ENCODE data around the gene KCNQ1.

Gene KCNQ1

GRCh38 chr11:2537010-2537705 is 92.3 kb downstream of the KCNQ1 start:
- no peak overlapping the region for H3K4me3 ChIP-seq (ENCODE audit: low read depth, low read length)
- peaks cover 14% of the 10 kb centered on the region for H3K4me1 ChIP-seq (ENCODE audit: control insufficient read depth, insufficient read depth, low read length, unreplicated experiment)
- H2AFZ ChIP-seq (ENCODE audit: low read length, unreplicated experiment): no peak overlapping the region
- H3K27ac ChIP-seq (ENCODE audit: low read depth, low read length): no peak overlapping the region
- H3K79me2 ChIP-seq (ENCODE audit: control insufficient read depth, insufficient read depth, low read length, unreplicated experiment): no peaks in the 10 kb centered on the region
- H3K36me3 ChIP-seq (ENCODE audit: insufficient read depth, low read length): no peaks in the 10 kb centered on the region
- H3K27me3 ChIP-seq (ENCODE audit: insufficient read depth, low read length): no peaks in the 10 kb centered on the region

- Histone ChIP-seq H3K27me3 (ENCODE audit: insufficient read depth, low read length) (no peaks in the 10 kb centered on the region), H3K36me3 (ENCODE audit: insufficient read depth, low read length) (no peaks in the 10 kb centered on the region), H2AFZ (ENCODE audit: low read length, unreplicated experiment) (no peak overlapping the region), H3K27ac (ENCODE audit: low read depth, low read length) (no peak overlapping the region), H3K79me2 (ENCODE audit: control insufficient read depth, insufficient read depth, low read length, unreplicated experiment) (no peaks in the 10 kb centered on the region), H3K4me1 (ENCODE audit: control insufficient read depth, insufficient read depth, low read length, unreplicated experiment) (peaks cover 12% of the 10 kb centered on the region), H3K4me3 (ENCODE audit: low read depth, low read length) (no peak overlapping the region)
Measured at GRCh38 chr11:2537896-2538724, 93.3 kb downstream of the KCNQ1 start.

GRCh38 chr11:2538951-2539350 is 94.1 kb downstream of the KCNQ1 start:
- Histone ChIP-seq H3K36me3 (ENCODE audit: insufficient read depth, low read length) (no peaks in the 10 kb centered on the region), H2AFZ (ENCODE audit: low read length, unreplicated experiment) (no peak overlapping the region), H3K4me1 (ENCODE audit: control insufficient read depth, insufficient read depth, low read length, unreplicated experiment) (peaks cover 4% of the 10 kb centered on the region), H3K27ac (ENCODE audit: low read depth, low read length) (no peak overlapping the region), H3K79me2 (ENCODE audit: control insufficient read depth, insufficient read depth, low read length, unreplicated experiment) (no peaks in the 10 kb centered on the region), H3K27me3 (ENCODE audit: insufficient read depth, low read length) (no peaks in the 10 kb centered on the region), H3K4me3 (ENCODE audit: low read depth, low read length) (no peak overlapping the region)

GRCh38 chr11:2539371-2540222 is 94.8 kb downstream of the KCNQ1 start:
- no peak overlapping the region for H3K27ac ChIP-seq (ENCODE audit: low read depth, low read length)
- no peaks in the 10 kb centered on the region for H3K27me3 ChIP-seq (ENCODE audit: insufficient read depth, low read length)
- no peaks in the 10 kb centered on the region for H3K79me2 ChIP-seq (ENCODE audit: control insufficient read depth, insufficient read depth, low read length, unreplicated experiment)
- no peak overlapping the region for H3K4me3 ChIP-seq (ENCODE audit: low read depth, low read length)
- no peak overlapping the region for H2AFZ ChIP-seq (ENCODE audit: low read length, unreplicated experiment)
- H3K4me1 ChIP-seq (ENCODE audit: control insufficient read depth, insufficient read depth, low read length, unreplicated experiment): no peaks in the 10 kb centered on the region
- no peaks in the 10 kb centered on the region for H3K36me3 ChIP-seq (ENCODE audit: insufficient read depth, low read length)

GRCh38 chr11:2540223-2540991 is 95.6 kb downstream of the KCNQ1 start:
- no peaks in the 10 kb centered on the region for H3K79me2 ChIP-seq (ENCODE audit: control insufficient read depth, insufficient read depth, low read length, unreplicated experiment)
- H3K27ac ChIP-seq (ENCODE audit: low read depth, low read length): no peak overlapping the region
- no peak overlapping the region for H2AFZ ChIP-seq (ENCODE audit: low read length, unreplicated experiment)
- H3K36me3 ChIP-seq (ENCODE audit: insufficient read depth, low read length): no peaks in the 10 kb centered on the region
- no peaks in the 10 kb centered on the region for H3K27me3 ChIP-seq (ENCODE audit: insufficient read depth, low read length)
- H3K4me3 ChIP-seq (ENCODE audit: low read depth, low read length): no peak overlapping the region
- H3K4me1 ChIP-seq (ENCODE audit: control insufficient read depth, insufficient read depth, low read length, unreplicated experiment): no peaks in the 10 kb centered on the region

- Histone ChIP-seq H3K27me3 (ENCODE audit: insufficient read depth, low read length) (no peaks in the 10 kb centered on the region), H3K4me1 (ENCODE audit: control insufficient read depth, insufficient read depth, low read length, unreplicated experiment) (no peaks in the 10 kb centered on the region), H3K27ac (ENCODE audit: low read depth, low read length) (no peak overlapping the region), H3K79me2 (ENCODE audit: control insufficient read depth, insufficient read depth, low read length, unreplicated experiment) (no peaks in the 10 kb centered on the region), H3K36me3 (ENCODE audit: insufficient read depth, low read length) (no peaks in the 10 kb centered on the region), H2AFZ (ENCODE audit: low read length, unreplicated experiment) (no peak overlapping the region), H3K4me3 (ENCODE audit: low read depth, low read length) (no peak overlapping the region)
Measured at GRCh38 chr11:2540992-2541680, 96.3 kb downstream of the KCNQ1 start.

- Histone ChIP-seq H3K4me1 (ENCODE audit: control insufficient read depth, insufficient read depth, low read length, unreplicated experiment) (no peaks in the 10 kb centered on the region), H3K27me3 (ENCODE audit: insufficient read depth, low read length) (peaks cover 4% of the 10 kb centered on the region; the same call in 1 of the 2 replicates), H3K36me3 (ENCODE audit: insufficient read depth, low read length) (no peaks in the 10 kb centered on the region), H3K4me3 (ENCODE audit: low read depth, low read length) (no peak overlapping the region), H3K27ac (ENCODE audit: low read depth, low read length) (no peak overlapping the region), H3K79me2 (ENCODE audit: control insufficient read depth, insufficient read depth, low read length, unreplicated experiment) (no peaks in the 10 kb centered on the region), H2AFZ (ENCODE audit: low read length, unreplicated experiment) (no peak overlapping the region)
Measured at GRCh38 chr11:2541881-2542361, 97.1 kb downstream of the KCNQ1 start.

GRCh38 chr11:2542406-2542805 is 97.6 kb downstream of the KCNQ1 start:
- no peaks in the 10 kb centered on the region for H3K79me2 ChIP-seq (ENCODE audit: control insufficient read depth, insufficient read depth, low read length, unreplicated experiment)
- H3K4me3 ChIP-seq (ENCODE audit: low read depth, low read length): no peak overlapping the region
- no peaks in the 10 kb centered on the region for H3K36me3 ChIP-seq (ENCODE audit: insufficient read depth, low read length)
- H3K27me3 ChIP-seq (ENCODE audit: insufficient read depth, low read length): peaks cover 4% of the 10 kb centered on the region; the same call in 1 of the 2 replicates
- H3K27ac ChIP-seq (ENCODE audit: low read depth, low read length): no peak overlapping the region
- H3K4me1 ChIP-seq (ENCODE audit: control insufficient read depth, insufficient read depth, low read length, unreplicated experiment): no peaks in the 10 kb centered on the region
- H2AFZ ChIP-seq (ENCODE audit: low read length, unreplicated experiment): no peak overlapping the region

- Histone ChIP-seq H2AFZ (ENCODE audit: low read length, unreplicated experiment) (no peak overlapping the region), H3K27ac (ENCODE audit: low read depth, low read length) (no peak overlapping the region), H3K27me3 (ENCODE audit: insufficient read depth, low read length) (peaks cover 38% of the 10 kb centered on the region), H3K4me1 (ENCODE audit: control insufficient read depth, insufficient read depth, low read length, unreplicated experiment) (no peaks in the 10 kb centered on the region), H3K4me3 (ENCODE audit: low read depth, low read length) (no peak overlapping the region), H3K36me3 (ENCODE audit: insufficient read depth, low read length) (no peaks in the 10 kb centered on the region), H3K79me2 (ENCODE audit: control insufficient read depth, insufficient read depth, low read length, unreplicated experiment) (no peaks in the 10 kb centered on the region)
Measured at GRCh38 chr11:2547806-2548205, 103.0 kb downstream of the KCNQ1 start.

Data from ACC112 (cell line).